Measurements from ENCODE around the gene MALRD1.

MALRD1 gene

DNA sequence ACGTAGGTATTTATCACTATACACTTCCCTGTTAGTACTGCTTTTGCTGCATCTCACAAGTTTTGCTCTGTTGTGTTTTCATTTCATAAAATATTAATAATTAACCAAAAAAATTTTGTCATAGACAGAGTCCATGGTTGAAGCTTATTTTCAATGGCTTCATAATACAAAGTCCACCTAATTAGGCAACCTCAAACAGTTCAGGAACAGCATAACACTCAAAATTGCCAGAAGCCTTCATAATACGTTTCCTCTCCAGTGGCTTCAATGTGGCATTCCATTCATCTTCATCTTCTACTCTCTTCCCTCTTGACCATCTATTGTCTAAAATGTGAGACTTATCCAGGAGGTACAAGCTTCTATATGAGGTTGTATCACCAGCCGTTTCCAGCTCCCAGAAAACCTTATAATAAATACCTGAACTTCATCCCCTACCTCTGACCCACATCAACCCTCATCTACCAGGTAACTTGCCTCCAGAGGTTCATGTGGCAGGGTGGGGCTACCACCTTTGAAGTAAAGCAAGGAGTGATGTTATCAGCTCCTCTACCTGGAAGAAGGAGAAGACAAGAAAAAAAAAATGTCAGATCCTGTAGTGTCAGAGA is 337.3 kb downstream of the MALRD1 start:
- no peak for DNase-seq

DNA sequence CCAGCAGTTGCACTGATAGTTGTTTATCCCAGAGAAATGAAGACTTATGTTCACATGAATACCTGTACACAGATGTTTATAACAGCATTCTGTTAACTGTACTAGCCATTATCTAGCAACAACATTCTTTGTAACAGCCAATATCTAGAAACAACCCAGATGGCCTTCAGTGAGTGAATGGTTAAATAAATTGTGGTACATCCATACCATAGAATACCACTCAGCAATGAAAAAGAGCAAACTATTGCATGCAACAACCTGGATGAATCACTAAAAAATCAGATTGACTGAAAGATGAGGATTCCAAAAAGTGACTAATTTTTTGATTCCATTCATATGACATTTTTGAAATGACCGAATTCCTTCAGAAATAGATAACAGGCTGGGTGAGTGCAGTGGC is 360.3 kb downstream of the MALRD1 start:
- no peak for DNase-seq

GRCh38 chr10:19411119-19411518 is 362.5 kb downstream of the MALRD1 start:
- DNase-seq = no peak

GRCh38 chr10:19412531-19412930 is 363.9 kb downstream of the MALRD1 start:
- no peak for DNase-seq

DNA sequence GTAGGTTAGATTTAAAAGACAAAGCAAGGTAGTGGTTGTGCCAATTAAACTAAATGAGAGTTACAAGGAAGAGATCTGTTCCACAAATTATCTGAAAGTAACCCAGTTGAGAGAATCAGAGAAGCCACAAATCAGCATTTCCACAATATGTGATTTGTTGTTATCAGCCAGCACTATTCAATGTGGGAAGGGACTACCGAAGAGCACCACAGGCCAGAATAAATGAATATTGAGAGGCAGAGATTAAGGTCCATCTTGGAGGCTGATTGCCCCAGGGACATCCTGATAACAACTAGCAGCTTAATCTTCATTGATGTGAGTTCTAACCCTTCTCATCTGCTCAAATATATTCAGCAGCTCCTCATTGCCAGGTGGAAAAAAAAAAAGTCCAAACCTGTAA is 367.6 kb downstream of the MALRD1 start:
- DNase-seq = no peak

DNA sequence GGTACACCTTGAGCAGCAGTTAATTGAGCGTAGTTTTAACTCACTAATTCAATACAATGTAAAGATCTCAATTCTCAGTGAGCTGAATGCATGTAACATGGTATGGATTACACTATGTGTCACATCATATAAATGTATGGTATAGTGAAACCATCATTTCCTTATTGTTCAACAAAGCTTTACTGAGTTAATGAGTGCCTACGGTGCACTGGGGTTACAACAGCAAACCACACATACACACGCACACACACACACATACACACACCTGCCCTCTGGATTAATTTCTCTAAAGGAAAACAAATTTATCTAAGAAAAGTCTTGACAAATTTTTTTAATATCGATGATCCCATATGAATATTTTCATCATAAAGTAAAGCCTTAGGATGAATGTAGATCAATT is 369.1 kb downstream of the MALRD1 start:
- DNase-seq = no peak

GRCh38 chr10:19421674-19422073 is 373.1 kb downstream of the MALRD1 start:
- DNase-seq = no peak

GRCh38 chr10:19426034-19426433 is 377.4 kb downstream of the MALRD1 start:
- no peak for DNase-seq

GRCh38 chr10:19431622-19432351 is 383.2 kb downstream of the MALRD1 start:
- DNase-seq = no peak

- no peak for DNase-seq
These were observed 401.3 kb downstream of the MALRD1 start for GRCh38 chr10:19449860-19450259.

GRCh38 chr10:19451356-19451755 is 402.8 kb downstream of the MALRD1 start:
- DNase-seq = no peak

- no peak for DNase-seq
These were observed 403.3 kb downstream of the MALRD1 start for GRCh38 chr10:19451937-19452336.

DNA sequence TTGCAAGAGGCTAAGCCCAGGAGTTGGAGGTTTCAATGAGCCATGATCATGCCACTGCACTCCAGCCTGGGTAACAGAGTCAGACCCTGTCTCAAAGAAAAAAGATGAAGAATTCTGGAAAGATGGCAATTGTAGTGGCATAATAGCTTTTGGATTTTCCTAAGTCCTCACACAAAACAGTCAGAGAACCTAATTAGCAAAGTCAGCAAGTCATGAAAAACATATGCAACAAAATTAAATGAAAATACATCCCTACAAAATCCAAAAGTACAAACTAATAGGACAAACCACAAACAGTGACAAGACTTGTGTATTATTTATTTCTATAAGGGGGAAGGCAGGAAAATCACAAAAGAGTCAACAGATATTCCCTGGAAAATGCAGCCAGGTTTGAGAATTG is 405.4 kb downstream of the MALRD1 start:
- DNase-seq = no peak

DNA sequence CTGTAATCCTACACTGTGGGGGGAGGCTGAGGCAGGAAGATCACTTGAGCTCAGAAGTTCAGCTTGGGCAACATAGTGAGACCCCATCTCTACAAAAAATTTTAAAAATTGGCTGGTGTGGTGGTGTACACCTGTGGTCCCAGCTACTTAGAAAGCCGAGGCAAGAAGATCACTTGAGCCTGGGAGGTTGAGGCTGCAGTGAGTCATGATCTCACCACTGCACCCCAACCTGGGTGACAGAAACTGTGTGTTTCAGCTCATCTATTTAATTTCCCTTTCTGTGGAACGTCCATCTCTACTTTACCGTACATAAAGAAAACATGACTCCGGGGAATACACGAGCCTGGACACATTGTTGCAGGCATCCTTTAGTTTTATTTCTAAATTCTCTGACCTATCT is 413.0 kb downstream of the MALRD1 start:
- no peak for DNase-seq

DNA sequence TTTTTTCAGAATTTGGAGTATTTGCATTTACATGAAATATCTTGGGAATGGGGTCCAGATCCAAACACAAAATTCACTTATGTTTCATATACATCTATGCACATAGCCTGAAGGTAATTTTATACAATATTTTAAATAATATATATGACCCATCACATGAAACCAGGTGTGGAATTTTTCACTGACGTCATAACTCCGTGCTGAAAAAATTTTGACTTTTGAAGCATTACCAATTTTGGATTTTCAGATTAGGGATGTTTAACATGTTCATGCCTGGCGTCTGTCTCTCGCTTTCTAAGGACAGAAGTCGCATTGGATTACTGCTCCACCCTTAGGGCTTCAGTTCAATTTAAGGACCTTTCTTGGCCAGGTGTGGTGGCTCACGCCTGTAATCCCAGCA is 418.1 kb downstream of the MALRD1 start:
- no peak for DNase-seq

- no peak for DNase-seq
These were observed 419.8 kb downstream of the MALRD1 start for GRCh38 chr10:19468413-19468812.

GRCh38 chr10:19469521-19469920 is 420.9 kb downstream of the MALRD1 start:
- no peak for DNase-seq

DNA sequence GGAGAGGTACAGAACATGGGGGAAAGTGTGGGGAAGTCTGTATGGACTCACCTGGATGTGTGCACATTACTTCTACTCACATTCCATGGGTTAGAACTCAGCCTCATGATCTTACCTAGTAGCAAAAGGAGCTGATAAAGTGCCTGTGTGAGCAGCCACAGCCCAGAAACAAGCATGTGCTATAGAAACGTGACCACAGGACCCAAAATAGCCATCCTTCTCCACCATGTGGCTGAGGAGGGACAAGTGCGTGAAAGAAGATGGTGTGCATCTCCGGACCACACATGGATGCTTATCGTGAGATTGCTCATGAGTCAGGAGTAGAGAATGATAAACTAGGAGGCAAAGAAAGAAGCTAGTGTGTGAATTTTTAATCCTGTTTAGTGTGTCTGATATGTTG is 431.3 kb downstream of the MALRD1 start:
- DNase-seq = no peak

DNA sequence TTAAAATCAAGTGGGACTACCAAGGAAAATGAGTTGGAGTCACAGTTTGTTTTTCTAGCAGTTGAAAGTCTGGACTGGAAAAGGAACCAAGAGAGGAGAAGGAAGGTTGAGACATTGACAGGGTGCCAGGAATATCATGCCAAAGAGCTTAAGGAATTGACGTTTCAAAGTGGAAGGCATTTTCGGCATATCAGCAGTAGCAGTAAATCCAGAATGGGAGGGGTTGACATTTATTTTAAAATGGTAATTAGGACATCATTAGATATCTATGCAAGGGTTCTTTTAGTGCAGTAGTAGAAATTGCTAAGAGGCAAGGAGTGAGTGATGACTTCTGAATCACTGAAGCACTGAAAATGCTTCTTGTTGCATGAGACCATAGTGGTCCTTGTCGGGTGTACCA is 431.8 kb downstream of the MALRD1 start:
- no peak for DNase-seq

GRCh38 chr10:19483421-19483820 is 434.8 kb downstream of the MALRD1 start:
- DNase-seq = no peak

DNA sequence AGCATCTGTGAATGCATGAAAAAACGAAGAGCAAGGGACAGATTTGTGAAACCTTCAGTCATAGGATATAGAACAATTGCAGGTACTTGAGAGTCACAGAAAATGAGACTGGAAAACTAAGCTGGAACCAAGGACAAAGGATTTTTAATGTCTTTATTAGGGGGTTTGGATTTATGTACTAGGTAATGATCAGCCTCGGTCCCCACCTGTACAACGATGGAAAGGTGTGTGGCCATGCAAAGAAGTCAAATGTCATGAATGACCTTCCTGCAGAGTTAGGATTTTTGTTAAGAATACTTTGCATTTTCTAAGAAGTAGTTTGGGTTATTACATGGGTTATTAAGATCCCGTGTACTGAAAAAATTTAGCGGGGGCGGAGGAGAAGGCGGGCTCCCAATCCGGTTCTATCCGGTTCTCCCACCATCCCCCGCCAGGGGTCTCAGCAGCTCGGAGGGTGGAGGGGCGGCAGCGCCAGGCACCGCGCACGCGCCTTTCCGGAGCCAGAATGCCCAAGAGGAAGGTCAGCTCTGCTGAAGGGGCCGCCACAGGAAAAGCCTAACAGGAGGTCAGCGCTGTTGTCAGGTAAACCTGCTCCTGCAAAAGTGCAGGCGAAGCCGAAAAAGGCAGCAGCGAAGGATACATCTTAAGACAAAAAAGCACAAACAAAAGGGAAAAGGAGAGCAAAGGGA is 440.1 kb downstream of the MALRD1 start:
- DNase-seq = no peak

DNA sequence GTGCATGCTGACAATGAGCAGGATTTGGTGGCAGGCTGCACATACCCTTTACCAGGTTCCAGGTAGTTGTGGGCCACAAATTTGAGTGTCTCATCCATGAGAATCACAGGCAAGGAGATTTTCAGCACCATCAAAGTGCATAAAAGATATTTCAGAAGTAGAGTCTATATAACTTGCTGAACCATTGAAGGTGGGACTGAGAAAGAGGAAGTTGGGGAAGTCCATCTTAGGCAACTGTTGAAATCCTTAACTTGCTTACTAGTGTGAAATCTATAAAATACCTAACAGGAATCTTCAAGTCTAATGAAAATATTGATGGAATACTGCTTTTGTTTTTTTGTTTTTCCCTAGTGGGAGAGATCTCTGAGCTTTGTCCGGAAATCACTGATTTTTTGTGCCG is 442.6 kb downstream of the MALRD1 start:
- no peak for DNase-seq

GRCh38 chr10:19493917-19494316 is 445.3 kb downstream of the MALRD1 start:
- no peak for DNase-seq

GRCh38 chr10:19497026-19497425 is 448.4 kb downstream of the MALRD1 start:
- DNase-seq = no peak
